HG03159 (cell line): Measurements from ENCODE around the gene TPH2.
A peak's percentile ranks its signal among the peaks of the same experiment; 100 is the strongest.

Experiments used
- ATAC-seq: cut with Tn5 transposase; IDR thresholded peaks from one replicate; pipeline ENCODE4 v1.9.1; 2021; ENCODE audit warnings: mild to moderate bottlenecking, moderate library complexity; ENCODE audit not compliant: unreplicated experiment

The TPH2 gene

GRCh38 chr12:71958457-71958856 lies 19.8 kb downstream of the TPH2 start:
- no peak for ATAC-seq

- ATAC-seq, result no peak
These were observed 20.4 kb downstream of the TPH2 start for GRCh38 chr12:71958993-71959578.

GRCh38 chr12:71967211-71967610 lies 28.6 kb downstream of the TPH2 start:
- ATAC-seq, result no peak

GRCh38 chr12:71969330-71969729 lies 30.7 kb downstream of the TPH2 start:
- no peak for ATAC-seq

- ATAC-seq, result no peak
These were observed 31.4 kb downstream of the TPH2 start for GRCh38 chr12:71970031-71970430.

GRCh38 chr12:71972441-71973074 lies 33.9 kb downstream of the TPH2 start:
- no peak for ATAC-seq

GRCh38 chr12:71973687-71974086 lies 35.0 kb downstream of the TPH2 start:
- ATAC-seq, result no peak

- ATAC-seq, result no peak
These were observed 41.9 kb downstream of the TPH2 start for GRCh38 chr12:71980538-71980937.

GRCh38 chr12:71981149-71981548 lies 42.5 kb downstream of the TPH2 start:
- ATAC-seq, result no peak

- no peak for ATAC-seq
These were observed 56.1 kb downstream of the TPH2 start for GRCh38 chr12:71994715-71995114.

GRCh38 chr12:71999795-72000194 lies 61.1 kb downstream of the TPH2 start:
- no peak for ATAC-seq

GRCh38 chr12:72000969-72001648 lies 62.5 kb downstream of the TPH2 start:
- ATAC-seq, result no peak

- no peak for ATAC-seq
These were observed 68.1 kb downstream of the TPH2 start for GRCh38 chr12:72006766-72007165.

GRCh38 chr12:72010356-72010755 lies 71.7 kb downstream of the TPH2 start:
- ATAC-seq, result no peak

GRCh38 chr12:72011374-72011773 lies 72.7 kb downstream of the TPH2 start:
- no peak for ATAC-seq

GRCh38 chr12:72012874-72013273 lies 74.2 kb downstream of the TPH2 start:
- ATAC-seq, result no peak

GRCh38 chr12:72015895-72016294 lies 77.2 kb downstream of the TPH2 start:
- ATAC-seq, result no peak

GRCh38 chr12:72017054-72017651 lies 78.5 kb downstream of the TPH2 start:
- ATAC-seq, result peak; percentile 99

- ATAC-seq, result no peak
These were observed 79.4 kb downstream of the TPH2 start for GRCh38 chr12:72018036-72018435.

- no peak for ATAC-seq
These were observed 86.0 kb downstream of the TPH2 start for GRCh38 chr12:72024613-72025012.

GRCh38 chr12:72025524-72025923 lies 86.9 kb downstream of the TPH2 start:
- ATAC-seq, result no peak

- no peak for ATAC-seq
These were observed 90.3 kb downstream of the TPH2 start for GRCh38 chr12:72028966-72029365.
